HCT116 (cell line): ENCODE data around the gene THEMIS2. TPM values are rescaled to one million over a fixed set of nuclear protein-coding genes. Genes with fewer than 3 reads are reported as not detected.

Source experiments
- ATAC-seq: fragments of 200-7000 bp; cut with Tn5 transposase; 2 replicates; pipeline ENCODE4 v1.9.1; 2020; ENCODE audit warnings: mild to moderate bottlenecking, moderate library complexity
- BruUV-seq: library from RNA; stranded (reverse); fragments of 400-500 nt; replicated peaks from 2 replicates; lab custom pipeline; 2021; lab: Mats Ljungman, UMichigan
- CTCF ChIA-PET: fragments of 300-600 bp; sonication (Branson Sonifier 250); formaldehyde crosslinking; loops from one replicate; lab custom pipeline; 2021; ENCODE audit warnings: antibody characterized with exemption; lab: Charles Lee
- POLR2A ChIA-PET: fragments of 300-600, 350-600 bp; sonication (Branson Sonifier 250); formaldehyde crosslinking; loops from one replicate; lab custom pipeline; 2021; ENCODE audit warnings: antibody characterized with exemption; lab: Charles Lee
- RAD21 ChIA-PET, 2 experiments: fragments of 300-600 bp; sonication (Branson Sonifier 250); formaldehyde crosslinking; loops; one replicate each; lab custom pipeline; 2023; ENCODE audit warnings: low total read pairs in 2 of 2; ENCODE audit not compliant: uncharacterized antibody in 2 of 2, unreplicated experiment in 2 of 2, low non-redundant PET in 1 of 2; lab: Charles Lee
- DNase-seq: peaks from one replicate; pipeline ENCODE4 v3.0.0-alpha.2; 2010; ENCODE audit warnings: low read depth, low spot score
- H2AFZ ChIP-seq: fragments of 200-600 bp; shearing (Covaris generic), sonication (generic); 2 replicates; pipeline ENCODE4 v1.6.1; 2017; ENCODE audit warnings: low read depth, mixed run types, mixed read lengths, antibody characterized with exemption, low read length; ENCODE audit not compliant: poor library complexity, severe bottlenecking
- H3K27ac ChIP-seq: 2 replicates; pipeline ENCODE4 v1.5.1; 2012; ENCODE audit warnings: low read depth, low read length
- H3K27me3 ChIP-seq: fragments of 200-600 bp; sonication (generic); 2 replicates; pipeline ENCODE4 v1.6.1; 2016; ENCODE audit warnings: mixed run types, low read length, mixed read lengths; ENCODE audit not compliant: insufficient read depth
- H3K36me3 ChIP-seq, 2 experiments: fragments of 200-500 bp in 1 of 2; fragments of 200-600 bp in 1 of 2; sonication (Bioruptor generic) in 1 of 2; sonication (generic) in 1 of 2; 2 replicates each; pipeline versions ENCODE4 v1.5.1 to v1.6.1; 2014 to 2016; ENCODE audit warnings: low read length in 2 of 2, inconsistent platforms in 1 of 2, mixed read lengths in 1 of 2, mixed run types in 1 of 2; ENCODE audit not compliant: insufficient read depth in 2 of 2, control insufficient read depth in 1 of 2
- H3K4me1 ChIP-seq, 2 experiments: fragments of 200-600 bp in 1 of 2; sonication (generic) in 1 of 2; 2 replicates each; pipeline versions ENCODE4 v1.5.1 to v1.6.1; 2012 to 2017; ENCODE audit warnings: low read length in 2 of 2, inconsistent platforms in 1 of 2, mild to moderate bottlenecking in 1 of 2, mixed read lengths in 1 of 2, mixed run types in 1 of 2, moderate library complexity in 1 of 2; ENCODE audit not compliant: insufficient read depth in 2 of 2, control insufficient read depth in 1 of 2
- H3K4me2 ChIP-seq: fragments of 200-600 bp; sonication (generic); 2 replicates; pipeline ENCODE4 v1.6.1; 2017; ENCODE audit warnings: mixed run types, low read length, mixed read lengths
- H3K4me3 ChIP-seq, 2 experiments: fragments of 200-600 bp in 1 of 2; sonication (generic) in 1 of 2; replicated peaks in 1 of 2; 2 replicates each; pipeline ENCODE4 v1.5.1; 2011 to 2016; ENCODE audit warnings: low read length in 2 of 2, control low read depth in 1 of 2, low read depth in 1 of 2, mild to moderate bottlenecking in 1 of 2, mixed read lengths in 1 of 2, mixed run types in 1 of 2
- H3K79me2 ChIP-seq: fragments of 200-600 bp; sonication (generic); 2 replicates; pipeline ENCODE4 v1.6.1; 2017; ENCODE audit warnings: mild to moderate bottlenecking, mixed run types, low read length, moderate library complexity, mixed read lengths; ENCODE audit not compliant: insufficient read depth
- H3K9ac ChIP-seq: fragments of 200-600 bp; sonication (generic); 2 replicates; pipeline ENCODE4 v1.6.1; 2016; ENCODE audit warnings: low read length, mixed read lengths
- H3K9me2 ChIP-seq: fragments of 200-600 bp; sonication (generic), shearing (Covaris generic); 2 replicates; pipeline ENCODE4 v1.6.1; 2017; ENCODE audit warnings: mixed run types, mild to moderate bottlenecking, moderate library complexity; ENCODE audit not compliant: insufficient read depth
- H3K9me3 ChIP-seq, 2 experiments: fragments of 200-500 bp in 1 of 2; fragments of 200-600 bp in 1 of 2; sonication (Bioruptor generic) in 1 of 2; sonication (generic) in 1 of 2; 2 replicates each; pipeline ENCODE4 v1.6.1; 2014 to 2017; ENCODE audit warnings: low read length in 2 of 2, mixed read lengths in 2 of 2, inconsistent platforms in 1 of 2, low read depth in 1 of 2, mild to moderate bottlenecking in 1 of 2, mixed run types in 1 of 2, moderate library complexity in 1 of 2; ENCODE audit not compliant: control insufficient read depth in 1 of 2, insufficient read depth in 1 of 2
- H4K20me1 ChIP-seq: fragments of 200-600 bp; sonication (generic), shearing (Covaris generic); 2 replicates; pipeline ENCODE4 v1.6.1; 2017; ENCODE audit warnings: mixed run types, mild to moderate bottlenecking, moderate library complexity; ENCODE audit not compliant: insufficient read depth
- CBX3 ChIP-seq: IDR thresholded peaks from 2 replicates; pipeline ENCODE4 v1.6.1; 2012; ENCODE audit warnings: low read depth
- CEBPB ChIP-seq: IDR thresholded peaks from 2 replicates; pipeline ENCODE4 v1.6.1; 2012; ENCODE audit warnings: low read depth
- ELF1 ChIP-seq: IDR thresholded peaks from 2 replicates; pipeline ENCODE4 v1.6.1; 2012; ENCODE audit warnings: low read depth, borderline replicate concordance
- EZH2 ChIP-seq: fragments of 200-600 bp; sonication (generic); IDR thresholded peaks from 2 replicates; pipeline ENCODE4 v1.6.1; 2017; ENCODE audit warnings: antibody characterized with exemption, mixed run types
- EZH2phosphoT487 ChIP-seq: fragments of 200-600 bp; IDR thresholded peaks from 2 replicates; pipeline ENCODE4 v1.6.1; 2018; ENCODE audit warnings: antibody characterized with exemption, borderline replicate concordance
- FOSL1 ChIP-seq: IDR thresholded peaks from 2 replicates; pipeline ENCODE4 v1.6.1; 2012; ENCODE audit warnings: low read depth
- POLR2A ChIP-seq: IDR thresholded peaks from 2 replicates; pipeline ENCODE4 v1.7.0; 2011; ENCODE audit warnings: borderline replicate concordance; ENCODE audit not compliant: insufficient read depth, insufficient read length; ENCODE audit errors: extremely low read depth
- POLR2AphosphoS5 ChIP-seq: IDR thresholded peaks from 2 replicates; pipeline ENCODE4 v1.6.1; 2011; ENCODE audit warnings: mild to moderate bottlenecking, low read depth, low read length, moderate library complexity
- SIN3A ChIP-seq: IDR thresholded peaks from 2 replicates; pipeline ENCODE4 v1.6.1; 2012; ENCODE audit warnings: low read depth
- SRF ChIP-seq: IDR thresholded peaks from 2 replicates; pipeline ENCODE4 v1.6.1; 2012; ENCODE audit warnings: low read depth
- TCF7L2 ChIP-seq: IDR thresholded peaks from 2 replicates; pipeline ENCODE4 v1.7.0; 2011; ENCODE audit warnings: borderline replicate concordance, inconsistent platforms; ENCODE audit not compliant: insufficient read depth, insufficient read length; ENCODE audit errors: extremely low read depth
- ZFX ChIP-seq: fragments of 450-650 bp; IDR thresholded peaks from 2 replicates; pipeline ENCODE4 v1.6.1; 2017
- ZNF274 ChIP-seq: fragments of 200-500 bp; sonication (Bioruptor generic); IDR thresholded peaks from 2 replicates; pipeline ENCODE4 v1.6.1; 2014; ENCODE audit warnings: mild to moderate bottlenecking, low read depth, low read length, inconsistent platforms
- intact Hi-C: fragments of 100-400 bp; cut with micrococcal nuclease; formaldehyde crosslinking; loops from 2 replicates; pipeline ENCODE4 v1.10.0; 2022
- total RNA-seq: library from RNA; stranded (reverse); gene quantifications from one replicate; pipeline ENCODE4 v1.2.1, GENCODE V29; 2021; ENCODE audit not compliant: unreplicated experiment
- TF ChIP-seq, protein P1 (sequence below): IDR thresholded peaks from 2 replicates; pipeline ENCODE4 v1.6.1; 2012
- TF ChIP-seq, protein P2 (sequence below): IDR thresholded peaks from 2 replicates; pipeline ENCODE4 v1.6.1; 2012
- TF ChIP-seq, protein P3 (sequence below), 3 experiments: fragments of 200-600 bp in 1 of 3; sonication (generic) in 1 of 3; IDR thresholded peaks in 2 of 3; conservative IDR thresholded peaks in 1 of 3; 2 replicates each; pipeline ENCODE4 v1.5.1; 2012 to 2017; ENCODE audit warnings: low read depth in 2 of 3, low read length in 2 of 3, antibody characterized with exemption in 1 of 3, borderline replicate concordance in 1 of 3, control low read depth in 1 of 3, mild to moderate bottlenecking in 1 of 3, mixed read lengths in 1 of 3, mixed run types in 1 of 3, moderate library complexity in 1 of 3; ENCODE audit not compliant: insufficient read depth in 1 of 3
- TF ChIP-seq, protein P4 (sequence below): IDR thresholded peaks from 2 replicates; pipeline ENCODE4 v1.6.1; 2011; ENCODE audit warnings: mild to moderate bottlenecking, low read length, moderate library complexity; ENCODE audit not compliant: insufficient replicate concordance; ENCODE audit errors: extremely low read depth

THEMIS2 gene
- total RNA-seq, 1 experiment from 2014 or later, result 8.0 TPM

DNA sequence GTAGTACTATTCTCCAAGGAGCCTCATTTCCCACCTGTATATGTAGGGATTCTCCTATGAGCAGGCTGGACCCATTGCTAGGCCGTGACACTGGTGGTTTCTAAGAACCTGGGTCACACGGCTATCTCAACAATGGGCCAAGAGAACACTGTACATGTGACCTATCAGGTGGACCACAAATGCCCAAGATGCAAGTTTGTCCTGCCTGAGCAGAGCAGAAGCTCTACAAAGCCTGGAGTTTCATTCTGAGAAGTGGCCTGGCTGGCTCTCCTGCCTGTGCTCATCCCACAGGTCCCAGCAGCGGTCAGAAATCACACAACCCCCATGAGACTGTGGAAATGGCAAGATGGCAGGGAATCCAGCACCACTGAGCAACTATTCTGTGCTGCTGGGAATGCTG, 17.2 kb downstream of the THEMIS2 start (continued):
- no peak for TF ChIP-seq EZH2phosphoT487
- TF ChIP-seq POLR2A, result no peak
- no peak for TF ChIP-seq ELF1
- no peak for TF ChIP-seq SIN3A
- TF ChIP-seq, protein P1, sequence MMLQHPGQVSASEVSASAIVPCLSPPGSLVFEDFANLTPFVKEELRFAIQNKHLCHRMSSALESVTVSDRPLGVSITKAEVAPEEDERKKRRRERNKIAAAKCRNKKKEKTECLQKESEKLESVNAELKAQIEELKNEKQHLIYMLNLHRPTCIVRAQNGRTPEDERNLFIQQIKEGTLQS, result no peak
- TF ChIP-seq, protein P2, sequence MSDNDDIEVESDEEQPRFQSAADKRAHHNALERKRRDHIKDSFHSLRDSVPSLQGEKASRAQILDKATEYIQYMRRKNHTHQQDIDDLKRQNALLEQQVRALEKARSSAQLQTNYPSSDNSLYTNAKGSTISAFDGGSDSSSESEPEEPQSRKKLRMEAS, result no peak

DNA sequence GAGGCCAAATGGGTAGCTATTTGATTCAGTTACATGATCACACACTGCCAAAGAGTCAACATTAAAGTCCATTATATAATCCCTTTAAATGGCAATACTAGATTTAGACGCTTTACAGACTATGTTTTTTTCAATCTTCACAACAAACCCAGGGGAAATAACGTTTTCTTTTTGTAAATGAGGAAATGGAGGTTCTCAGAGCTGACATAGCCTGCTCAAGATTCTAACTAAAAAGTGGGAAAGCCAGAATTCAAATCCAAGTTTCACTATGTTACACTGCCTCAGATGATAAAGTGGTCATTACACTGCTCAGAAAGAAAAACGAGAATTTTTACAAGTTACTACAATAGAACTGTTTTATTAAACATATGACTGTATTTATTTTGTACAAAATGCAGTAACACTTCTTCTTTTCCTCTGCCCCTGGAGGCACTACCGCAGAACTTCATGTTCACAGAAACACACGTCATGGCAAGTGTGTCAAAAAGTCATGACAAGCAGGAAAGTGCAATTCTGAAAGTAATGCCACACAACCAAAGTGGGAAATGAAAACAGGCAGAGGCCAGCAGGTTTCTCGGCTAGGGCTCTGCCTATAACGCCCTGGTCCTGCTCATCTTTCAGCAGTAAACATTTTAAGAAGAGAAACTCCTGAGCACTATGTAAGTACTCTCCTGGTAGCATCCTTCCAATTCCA, 19.0 kb downstream of the THEMIS2 start:
- no peaks in the 10 kb centered on the region for H3K27me3 ChIP-seq
- no peaks in the 10 kb centered on the region for H3K9me3 ChIP-seq
- no peak overlapping the region for H3K27ac ChIP-seq
- no peak overlapping the region for H3K9ac ChIP-seq
- no TSS peak for BruUV-seq
- DNase-seq (no peak), ATAC-seq (no peak)
- intact Hi-C loops, result no loop called here
- H3K79me2 ChIP-seq, result no peaks in the 10 kb centered on the region
- no peaks in the 10 kb centered on the region for H3K4me1 ChIP-seq
- RAD21 ChIA-PET, result no interaction called here
- no peak overlapping the region for H3K4me2 ChIP-seq
- no peaks in the 10 kb centered on the region for H3K9me2 ChIP-seq
- no peak overlapping the region for H3K4me3 ChIP-seq
- no peak overlapping the region for H2AFZ ChIP-seq
- CTCF ChIA-PET, result no interaction called here
- no peaks in the 10 kb centered on the region for H4K20me1 ChIP-seq
- POLR2A ChIA-PET, result no interaction called here
- H3K36me3 ChIP-seq, result peaks cover 36 to 41% of the 10 kb centered on the region in 2 experiments; a peak in 3 of 4 replicates
- TF ChIP-seq EZH2, result no peak
- no peak for TF ChIP-seq ZNF274
- TF ChIP-seq, protein P3, sequence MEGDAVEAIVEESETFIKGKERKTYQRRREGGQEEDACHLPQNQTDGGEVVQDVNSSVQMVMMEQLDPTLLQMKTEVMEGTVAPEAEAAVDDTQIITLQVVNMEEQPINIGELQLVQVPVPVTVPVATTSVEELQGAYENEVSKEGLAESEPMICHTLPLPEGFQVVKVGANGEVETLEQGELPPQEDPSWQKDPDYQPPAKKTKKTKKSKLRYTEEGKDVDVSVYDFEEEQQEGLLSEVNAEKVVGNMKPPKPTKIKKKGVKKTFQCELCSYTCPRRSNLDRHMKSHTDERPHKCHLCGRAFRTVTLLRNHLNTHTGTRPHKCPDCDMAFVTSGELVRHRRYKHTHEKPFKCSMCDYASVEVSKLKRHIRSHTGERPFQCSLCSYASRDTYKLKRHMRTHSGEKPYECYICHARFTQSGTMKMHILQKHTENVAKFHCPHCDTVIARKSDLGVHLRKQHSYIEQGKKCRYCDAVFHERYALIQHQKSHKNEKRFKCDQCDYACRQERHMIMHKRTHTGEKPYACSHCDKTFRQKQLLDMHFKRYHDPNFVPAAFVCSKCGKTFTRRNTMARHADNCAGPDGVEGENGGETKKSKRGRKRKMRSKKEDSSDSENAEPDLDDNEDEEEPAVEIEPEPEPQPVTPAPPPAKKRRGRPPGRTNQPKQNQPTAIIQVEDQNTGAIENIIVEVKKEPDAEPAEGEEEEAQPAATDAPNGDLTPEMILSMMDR (IDR thresholded peaks at IDR 0.05 in 2 of 3, conservative IDR thresholded peaks at IDR 0.05 in 1 of 3; ENCODE audit: borderline replicate concordance in 1 of 3, insufficient read depth in 1 of 3, low read depth in 2 of 3, low read length in 2 of 3), result no peak
- no peak for TF ChIP-seq POLR2AphosphoS5
- TF ChIP-seq POLR2A, result no peak
- TF ChIP-seq SIN3A, result no peak
- no peak for TF ChIP-seq EZH2phosphoT487
- TF ChIP-seq SRF, result no peak
- TF ChIP-seq CEBPB, result no peak
- TF ChIP-seq, protein P4, sequence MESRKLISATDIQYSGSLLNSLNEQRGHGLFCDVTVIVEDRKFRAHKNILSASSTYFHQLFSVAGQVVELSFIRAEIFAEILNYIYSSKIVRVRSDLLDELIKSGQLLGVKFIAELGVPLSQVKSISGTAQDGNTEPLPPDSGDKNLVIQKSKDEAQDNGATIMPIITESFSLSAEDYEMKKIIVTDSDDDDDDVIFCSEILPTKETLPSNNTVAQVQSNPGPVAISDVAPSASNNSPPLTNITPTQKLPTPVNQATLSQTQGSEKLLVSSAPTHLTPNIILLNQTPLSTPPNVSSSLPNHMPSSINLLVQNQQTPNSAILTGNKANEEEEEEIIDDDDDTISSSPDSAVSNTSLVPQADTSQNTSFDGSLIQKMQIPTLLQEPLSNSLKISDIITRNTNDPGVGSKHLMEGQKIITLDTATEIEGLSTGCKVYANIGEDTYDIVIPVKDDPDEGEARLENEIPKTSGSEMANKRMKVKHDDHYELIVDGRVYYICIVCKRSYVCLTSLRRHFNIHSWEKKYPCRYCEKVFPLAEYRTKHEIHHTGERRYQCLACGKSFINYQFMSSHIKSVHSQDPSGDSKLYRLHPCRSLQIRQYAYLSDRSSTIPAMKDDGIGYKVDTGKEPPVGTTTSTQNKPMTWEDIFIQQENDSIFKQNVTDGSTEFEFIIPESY, result no peak
- no peak for TF ChIP-seq ZFX
- TF ChIP-seq CBX3, result no peak
- no peak for TF ChIP-seq TCF7L2
- TF ChIP-seq FOSL1, result no peak
